DOHH2 (cell line): ENCODE data around the gene KCNC1.
A peak's percentile ranks its signal among the peaks of the same experiment; 100 is the strongest.

Experiments
- H3F3A ChIP-seq: fragments of 200-600 bp; sonication (generic), shearing (Covaris generic); 2 replicates; pipeline ENCODE4 v1.6.0; 2016; ENCODE audit warnings: antibody characterized with exemption, mild to moderate bottlenecking; ENCODE audit not compliant: control insufficient read depth, insufficient read depth
- H3K27ac ChIP-seq: fragments of 200-600 bp; sonication (generic); 2 replicates; pipeline ENCODE4 v1.5.1; 2014; ENCODE audit warnings: low read depth, mild to moderate bottlenecking, low read length, moderate library complexity
- H3K27me3 ChIP-seq: fragments of 200-600 bp; sonication (generic); 2 replicates; pipeline ENCODE4 v1.6.1; 2014; ENCODE audit warnings: mild to moderate bottlenecking, low read length, mixed read lengths; ENCODE audit not compliant: control insufficient read depth
- H3K36me3 ChIP-seq: fragments of 200-600 bp; sonication (generic); 2 replicates; pipeline ENCODE4 v1.6.1; 2014; ENCODE audit warnings: mild to moderate bottlenecking, low read length, moderate library complexity, mixed read lengths; ENCODE audit not compliant: control insufficient read depth
- H3K4me1 ChIP-seq: fragments of 200-600 bp; sonication (generic); 2 replicates; pipeline ENCODE4 v1.6.1; 2014; ENCODE audit warnings: mild to moderate bottlenecking, low read length, mixed read lengths; ENCODE audit not compliant: control insufficient read depth
- H3K4me2 ChIP-seq: fragments of 200-600 bp; sonication (generic); 2 replicates; pipeline ENCODE4 v1.6.0; 2014; ENCODE audit warnings: mild to moderate bottlenecking, low read length, moderate library complexity
- H3K4me3 ChIP-seq: fragments of 200-600 bp; sonication (generic); 2 replicates; pipeline ENCODE4 v1.5.1; 2014; ENCODE audit warnings: mild to moderate bottlenecking, low read length, mixed read lengths
- H3K79me2 ChIP-seq: fragments of 200-600 bp; sonication (generic); 2 replicates; pipeline ENCODE4 v1.6.1; 2014; ENCODE audit warnings: mild to moderate bottlenecking, low read length, mixed read lengths; ENCODE audit not compliant: control insufficient read depth
- H3K9me2 ChIP-seq: fragments of 200-600 bp; sonication (generic); replicated peaks from 2 replicates; pipeline ENCODE4 v1.6.1; 2014; ENCODE audit warnings: mild to moderate bottlenecking, low read length, mixed read lengths; ENCODE audit not compliant: control insufficient read depth
- H3K9me3 ChIP-seq: fragments of 200-600 bp; sonication (generic); 2 replicates; pipeline ENCODE4 v1.6.1; 2014; ENCODE audit warnings: antibody characterized with exemption, low read length, mixed read lengths; ENCODE audit not compliant: control insufficient read depth, insufficient read depth
- H4K20me1 ChIP-seq: fragments of 200-600 bp; sonication (generic); 2 replicates; pipeline ENCODE4 v1.6.0; 2014; ENCODE audit warnings: low read depth, mild to moderate bottlenecking, antibody characterized with exemption, low read length, moderate library complexity; ENCODE audit not compliant: control insufficient read depth, insufficient read depth
- CTCF ChIP-seq: fragments of 200-600 bp; sonication (generic); IDR thresholded peaks from one replicate; pipeline ENCODE4 v1.5.1; 2014; ENCODE audit warnings: antibody characterized with exemption, mild to moderate bottlenecking, low read depth, low read length; ENCODE audit not compliant: poor library complexity, severe bottlenecking
- EZH2phosphoT487 ChIP-seq: fragments of 200-600 bp; sonication (generic); IDR thresholded peaks from 2 replicates; pipeline ENCODE4 v1.6.1; 2017; ENCODE audit warnings: borderline replicate concordance, mild to moderate bottlenecking, antibody characterized with exemption, low read length, moderate library complexity, mixed read lengths

The KCNC1 gene

GRCh38 chr11:17822401-17822781 lies 87.8 kb downstream of the KCNC1 start:
- H4K20me1 ChIP-seq: peaks cover 3% of the 10 kb centered on the region; the same call in 1 of the 2 replicates
- no peaks in the 10 kb centered on the region for H3K9me2 ChIP-seq
- H3K27ac ChIP-seq: no peak overlapping the region
- H3K4me3 ChIP-seq: no peak overlapping the region
- H3K4me2 ChIP-seq: no peak overlapping the region
- no peak for TF ChIP-seq EZH2phosphoT487
- no peak for TF ChIP-seq CTCF
- no peaks in the 10 kb centered on the region for H3K79me2 ChIP-seq
- H3K36me3 ChIP-seq: no peaks in the 10 kb centered on the region
- H3K27me3 ChIP-seq: no peaks in the 10 kb centered on the region
- no peaks in the 10 kb centered on the region for H3K9me3 ChIP-seq
- no peaks in the 10 kb centered on the region for H3K4me1 ChIP-seq
- no peaks in the 10 kb centered on the region for H3F3A ChIP-seq

GRCh38 chr11:17827006-17827405 lies 92.4 kb downstream of the KCNC1 start:
- Histone ChIP-seq H3K79me2 (no peaks in the 10 kb centered on the region), H3K4me2 (no peak overlapping the region), H3K36me3 (no peaks in the 10 kb centered on the region), H3K27ac (no peak overlapping the region), H3K27me3 (no peaks in the 10 kb centered on the region), H3K9me3 (no peaks in the 10 kb centered on the region), H3K4me3 (no peak overlapping the region), H3K4me1 (no peaks in the 10 kb centered on the region), H3K9me2 (no peaks in the 10 kb centered on the region), H4K20me1 (peaks cover 3% of the 10 kb centered on the region; the same call in 1 of the 2 replicates), H3F3A (no peaks in the 10 kb centered on the region)
- TF ChIP-seq CTCF (peak; percentile 15), EZH2phosphoT487 (no peak)

- no peak overlapping the region for H3K27ac ChIP-seq
- H3K4me1 ChIP-seq: no peaks in the 10 kb centered on the region
- no peaks in the 10 kb centered on the region for H3F3A ChIP-seq
- peaks cover 3% of the 10 kb centered on the region; the same call in 1 of the 2 replicates for H4K20me1 ChIP-seq
- no peaks in the 10 kb centered on the region for H3K36me3 ChIP-seq
- no peaks in the 10 kb centered on the region for H3K79me2 ChIP-seq
- H3K4me3 ChIP-seq: no peak overlapping the region
- H3K9me2 ChIP-seq: no peaks in the 10 kb centered on the region
- no peaks in the 10 kb centered on the region for H3K9me3 ChIP-seq
- no peak overlapping the region for H3K4me2 ChIP-seq
- no peaks in the 10 kb centered on the region for H3K27me3 ChIP-seq
- no peak for TF ChIP-seq EZH2phosphoT487
- TF ChIP-seq CTCF: no peak
Measured at GRCh38 chr11:17828311-17828751, 93.8 kb downstream of the KCNC1 start.

GRCh38 chr11:17831228-17831627 lies 96.6 kb downstream of the KCNC1 start:
- Histone ChIP-seq H3K4me1 (no peaks in the 10 kb centered on the region), H3F3A (no peaks in the 10 kb centered on the region), H4K20me1 (no peaks in the 10 kb centered on the region), H3K9me3 (no peaks in the 10 kb centered on the region), H3K27me3 (no peaks in the 10 kb centered on the region), H3K9me2 (no peaks in the 10 kb centered on the region), H3K36me3 (no peaks in the 10 kb centered on the region), H3K27ac (no peak overlapping the region), H3K79me2 (no peaks in the 10 kb centered on the region), H3K4me3 (no peak overlapping the region), H3K4me2 (no peak overlapping the region)
- TF ChIP-seq EZH2phosphoT487 (no peak), CTCF (no peak)
